Endothelial cell (in vitro differentiated cells): ENCODE results near the gene LRIG1. TPM values are rescaled to one million over a fixed set of nuclear protein-coding genes. Genes with fewer than 3 reads are reported as not detected.

Experiments used
- DNase-seq: peaks from one replicate; pipeline ENCODE4 v3.0.0; 2021; ENCODE audit warnings: low spot score
- H3K27ac Mint-ChIP-seq: one replicate; pipeline ENCODE4 v1.8.0; 2021; ENCODE audit warnings: mixed read lengths, inconsistent platforms; ENCODE audit not compliant: unreplicated experiment
- H3K27me3 Mint-ChIP-seq: one replicate; pipeline ENCODE4 v1.8.0; 2021; ENCODE audit warnings: mild to moderate bottlenecking, moderate library complexity, mixed read lengths, inconsistent platforms; ENCODE audit not compliant: unreplicated experiment
- H3K36me3 Mint-ChIP-seq: one replicate; pipeline ENCODE4 v1.8.0; 2021; ENCODE audit warnings: mild to moderate bottlenecking, low read depth, mixed read lengths, inconsistent platforms; ENCODE audit not compliant: unreplicated experiment
- H3K4me1 Mint-ChIP-seq: one replicate; pipeline ENCODE4 v1.8.0; 2021; ENCODE audit warnings: mild to moderate bottlenecking, mixed read lengths, inconsistent platforms; ENCODE audit not compliant: unreplicated experiment
- H3K4me3 Mint-ChIP-seq: one replicate; pipeline ENCODE4 v1.8.0; 2021; ENCODE audit warnings: mild to moderate bottlenecking, mixed read lengths, inconsistent platforms; ENCODE audit not compliant: unreplicated experiment
- H3K9me3 Mint-ChIP-seq: one replicate; pipeline ENCODE4 v1.8.0; 2021; ENCODE audit warnings: mixed read lengths, inconsistent platforms; ENCODE audit not compliant: unreplicated experiment
- total RNA-seq: library from RNA; stranded (reverse); fragmentation: NEBNext Ultra II Directional; extraction: Animal tissue kit (Norgen Biotek cat#: 25700); gene quantifications from one replicate; pipeline ENCODE4 v1.2.1, GENCODE V29; 2021; ENCODE audit not compliant: unreplicated experiment
- TF ChIP-seq, protein P1 (sequence below): fragments of 200-600 bp; sonication (generic); IDR thresholded peaks from one replicate; pipeline ENCODE4 v1.5.0; 2021; ENCODE audit warnings: antibody characterized with exemption; ENCODE audit not compliant: unreplicated experiment

The LRIG1 gene
- total RNA-seq, 1 donor from 2014 or later: 25.1 TPM

DNA sequence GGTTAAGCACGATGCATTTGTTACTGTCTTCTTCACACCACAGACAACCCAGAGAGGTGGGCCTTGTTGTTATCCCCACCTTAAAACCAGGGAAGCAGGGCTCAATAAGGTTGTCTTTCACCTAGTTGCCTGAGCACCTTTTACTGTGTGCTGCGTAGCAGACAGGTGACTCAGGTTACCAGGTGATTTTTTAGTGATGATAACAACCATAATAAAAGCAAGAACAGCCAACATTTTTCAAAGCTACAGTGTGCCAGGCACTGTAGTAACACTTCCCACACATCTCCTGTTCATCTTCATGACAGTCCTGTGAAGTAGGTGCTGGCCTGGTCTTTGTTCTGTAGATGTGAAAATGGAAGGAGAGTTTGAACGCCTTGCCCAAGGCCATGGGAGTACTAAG, 147.8 kb downstream of the LRIG1 start:
- Mint-ChIP-seq H3K4me3 (no peak overlapping the region), H3K9me3 (no peaks in the 10 kb centered on the region), H3K4me1 (no peaks in the 10 kb centered on the region), H3K36me3 (no peaks in the 10 kb centered on the region), H3K27me3 (peaks cover 2% of the 10 kb centered on the region), H3K27ac (no peak overlapping the region)
- TF ChIP-seq, protein P1, sequence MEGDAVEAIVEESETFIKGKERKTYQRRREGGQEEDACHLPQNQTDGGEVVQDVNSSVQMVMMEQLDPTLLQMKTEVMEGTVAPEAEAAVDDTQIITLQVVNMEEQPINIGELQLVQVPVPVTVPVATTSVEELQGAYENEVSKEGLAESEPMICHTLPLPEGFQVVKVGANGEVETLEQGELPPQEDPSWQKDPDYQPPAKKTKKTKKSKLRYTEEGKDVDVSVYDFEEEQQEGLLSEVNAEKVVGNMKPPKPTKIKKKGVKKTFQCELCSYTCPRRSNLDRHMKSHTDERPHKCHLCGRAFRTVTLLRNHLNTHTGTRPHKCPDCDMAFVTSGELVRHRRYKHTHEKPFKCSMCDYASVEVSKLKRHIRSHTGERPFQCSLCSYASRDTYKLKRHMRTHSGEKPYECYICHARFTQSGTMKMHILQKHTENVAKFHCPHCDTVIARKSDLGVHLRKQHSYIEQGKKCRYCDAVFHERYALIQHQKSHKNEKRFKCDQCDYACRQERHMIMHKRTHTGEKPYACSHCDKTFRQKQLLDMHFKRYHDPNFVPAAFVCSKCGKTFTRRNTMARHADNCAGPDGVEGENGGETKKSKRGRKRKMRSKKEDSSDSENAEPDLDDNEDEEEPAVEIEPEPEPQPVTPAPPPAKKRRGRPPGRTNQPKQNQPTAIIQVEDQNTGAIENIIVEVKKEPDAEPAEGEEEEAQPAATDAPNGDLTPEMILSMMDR: no peak
- DNase-seq: no peak

- Mint-ChIP-seq H3K27me3 (peaks cover 2% of the 10 kb centered on the region), H3K4me1 (peaks cover under 1% of the 10 kb centered on the region), H3K36me3 (peaks cover 7% of the 10 kb centered on the region), H3K4me3 (no peak overlapping the region), H3K27ac (no peak overlapping the region), H3K9me3 (no peaks in the 10 kb centered on the region)
- DNase-seq: no peak
- TF ChIP-seq, protein P1: no peak
Observed at GRCh38 chr3:66350601-66351000, 150.2 kb downstream of the LRIG1 start.

DNA sequence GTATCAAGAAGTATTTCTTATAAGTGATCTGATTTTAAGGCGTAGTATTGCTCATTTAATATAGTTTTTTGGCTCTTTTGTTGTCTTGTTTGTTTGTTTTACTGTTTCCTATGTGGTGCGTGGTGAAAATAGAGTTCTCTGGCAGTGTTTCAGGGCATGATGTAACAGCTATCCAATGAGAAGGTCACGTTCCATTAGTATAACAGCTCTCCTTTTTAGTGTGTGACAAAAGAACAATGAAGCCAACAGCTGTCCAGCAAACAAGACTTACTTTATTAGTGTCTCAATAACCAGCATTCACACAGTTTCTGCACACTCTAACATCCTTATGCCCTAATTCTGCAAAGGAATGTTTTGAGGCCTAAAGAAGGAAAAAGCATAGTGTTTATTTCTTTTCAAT, 152.1 kb downstream of the LRIG1 start:
- H3K36me3 Mint-ChIP-seq: peaks cover 7% of the 10 kb centered on the region
- peaks cover 9% of the 10 kb centered on the region for H3K4me1 Mint-ChIP-seq
- H3K4me3 Mint-ChIP-seq: no peak overlapping the region
- DNase-seq: no peak
- no peak overlapping the region for H3K27ac Mint-ChIP-seq
- no peaks in the 10 kb centered on the region for H3K9me3 Mint-ChIP-seq
- H3K27me3 Mint-ChIP-seq: peaks cover 2% of the 10 kb centered on the region
- TF ChIP-seq, protein P1: no peak

DNA sequence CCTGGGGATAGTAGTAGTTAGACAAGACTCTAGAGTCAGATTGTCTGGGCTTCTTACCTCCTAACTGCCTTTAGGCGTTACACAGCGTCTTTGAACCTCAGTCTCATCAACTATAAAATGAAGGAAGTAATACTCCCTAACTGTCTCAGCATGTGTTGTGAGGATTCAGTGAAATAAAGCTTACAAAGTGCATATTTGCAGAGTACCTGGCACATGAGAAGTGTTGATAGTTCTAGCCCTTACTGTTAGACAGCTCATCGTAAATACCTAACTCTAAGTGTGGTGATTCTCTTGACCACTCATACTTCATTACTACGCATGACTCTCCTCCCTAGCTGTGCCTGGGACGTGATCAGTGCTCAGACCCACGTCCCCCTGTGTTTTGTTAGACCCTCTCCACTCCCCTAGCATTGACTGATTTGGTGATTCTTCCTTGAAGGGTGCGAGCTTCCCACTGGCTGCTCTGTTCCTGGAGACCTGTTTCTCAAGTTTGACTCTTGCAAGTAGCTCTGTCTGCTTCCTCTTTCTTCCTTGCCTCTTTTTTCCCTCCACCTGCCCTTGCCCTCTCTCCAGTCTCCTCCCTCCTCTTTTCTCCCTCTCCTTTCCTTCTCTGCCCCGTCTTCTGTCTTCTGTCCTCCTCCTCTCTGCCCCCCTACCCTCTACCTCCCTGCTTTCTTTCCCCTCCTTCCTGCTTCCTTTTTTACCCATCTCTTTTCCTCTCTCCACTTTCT, 155.8 kb downstream of the LRIG1 start:
- H3K9me3 Mint-ChIP-seq: no peaks in the 10 kb centered on the region
- H3K4me1 Mint-ChIP-seq: peaks cover 9% of the 10 kb centered on the region
- TF ChIP-seq, protein P1: no peak
- no peak overlapping the region for H3K27ac Mint-ChIP-seq
- no peak for DNase-seq
- H3K27me3 Mint-ChIP-seq: no peaks in the 10 kb centered on the region
- H3K4me3 Mint-ChIP-seq: no peak overlapping the region
- H3K36me3 Mint-ChIP-seq: peaks cover 7% of the 10 kb centered on the region

- no peak for DNase-seq
- no peak overlapping the region for H3K4me3 Mint-ChIP-seq
- TF ChIP-seq, protein P1: no peak
- H3K4me1 Mint-ChIP-seq: peaks cover 9% of the 10 kb centered on the region
- H3K9me3 Mint-ChIP-seq: no peaks in the 10 kb centered on the region
- H3K27ac Mint-ChIP-seq: no peak overlapping the region
- H3K36me3 Mint-ChIP-seq: peaks cover 7% of the 10 kb centered on the region
- H3K27me3 Mint-ChIP-seq: no peaks in the 10 kb centered on the region
Observed at GRCh38 chr3:66344391-66344811, 156.4 kb downstream of the LRIG1 start.
